NCI-H146 (cell line): Measurements from ENCODE around the gene DSC3.

Source experiments
- DNase-seq: peaks from one replicate; lab custom pipeline; 2025; lab: John Stamatoyannopoulos, UW

DSC3 gene

DNA sequence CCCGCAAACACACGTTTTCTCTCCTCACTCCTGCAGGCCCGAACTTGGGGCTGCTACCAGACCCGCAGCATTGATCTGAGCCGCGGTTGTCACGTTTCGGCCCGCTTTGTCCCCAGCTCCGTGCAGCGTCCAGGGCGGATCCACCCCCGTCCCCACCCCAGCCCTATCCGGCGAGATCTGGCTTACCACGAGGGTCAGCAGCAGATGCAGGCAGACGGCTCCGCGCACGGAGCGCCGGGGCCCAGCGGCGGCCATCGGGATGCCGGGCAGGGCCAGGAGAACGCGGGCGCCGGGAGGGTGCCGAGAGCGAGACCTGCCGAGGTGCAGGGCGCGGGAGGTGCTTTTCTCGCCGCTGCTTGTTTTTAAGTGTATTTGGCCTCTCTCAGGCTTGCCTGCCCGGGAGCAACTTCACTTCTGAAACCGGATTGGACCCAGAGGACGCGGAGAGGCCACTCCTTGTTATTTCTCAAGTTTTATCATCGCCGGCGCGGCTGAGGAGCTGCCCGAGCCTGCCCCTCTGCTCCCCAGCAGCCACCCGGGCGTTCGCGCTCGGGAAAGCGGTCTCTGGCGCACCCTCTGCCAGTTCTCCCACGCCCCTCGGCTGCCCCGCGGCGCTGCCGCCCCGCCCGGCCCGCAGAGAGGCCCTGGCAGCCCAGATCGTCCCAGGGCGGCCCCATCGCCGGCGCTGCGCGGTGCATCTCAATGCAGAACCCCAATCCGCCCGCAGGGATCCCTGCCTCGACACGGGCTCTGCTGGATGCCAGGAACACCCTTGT, at the start of gene DSC3:
DSC3 (minus strand) TSS at position 337 of the 776 bp plus-strand sequence; CDS start at position 255, 82 bp downstream.
- DNase-seq: no peak

DNA sequence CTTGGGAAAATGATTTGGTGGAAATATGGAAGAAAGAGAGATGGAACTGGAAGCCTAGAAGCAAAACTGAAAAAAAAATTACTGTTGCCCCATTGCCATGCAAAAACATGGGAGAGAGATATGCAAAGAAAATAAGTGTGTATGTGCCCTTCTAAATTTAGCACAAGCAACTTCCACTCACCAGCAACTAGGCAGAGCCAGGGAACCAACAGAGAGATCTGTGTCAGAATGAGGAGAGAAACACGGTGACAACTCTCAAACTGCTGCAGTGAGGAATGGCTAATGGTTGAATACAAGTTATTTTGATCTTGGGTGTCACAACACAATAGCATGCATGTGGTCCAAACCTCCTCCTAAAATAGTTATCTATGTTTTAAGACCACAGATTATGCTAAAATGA, 48.8 kb upstream of the DSC3 start:
- no peak for DNase-seq

DNA sequence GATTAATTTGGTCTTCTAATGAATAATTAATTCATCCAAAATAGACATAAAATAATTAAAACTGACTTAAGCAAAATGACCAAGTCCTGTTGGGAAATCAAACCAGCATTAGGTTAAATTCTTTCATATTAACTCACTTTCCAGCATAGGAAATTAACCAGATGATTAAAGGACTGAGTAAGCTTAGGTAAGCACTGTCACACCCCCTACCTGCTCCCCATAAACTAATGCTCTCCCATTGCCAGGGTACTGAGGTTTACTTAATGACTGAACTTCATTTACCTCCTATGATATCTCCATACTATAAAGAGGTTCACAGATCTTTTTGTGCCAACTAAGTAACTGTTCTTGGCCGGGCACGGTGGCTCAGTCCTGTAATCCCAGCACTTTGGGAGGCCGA, 46.0 kb upstream of the DSC3 start:
- DNase-seq: no peak

DNA sequence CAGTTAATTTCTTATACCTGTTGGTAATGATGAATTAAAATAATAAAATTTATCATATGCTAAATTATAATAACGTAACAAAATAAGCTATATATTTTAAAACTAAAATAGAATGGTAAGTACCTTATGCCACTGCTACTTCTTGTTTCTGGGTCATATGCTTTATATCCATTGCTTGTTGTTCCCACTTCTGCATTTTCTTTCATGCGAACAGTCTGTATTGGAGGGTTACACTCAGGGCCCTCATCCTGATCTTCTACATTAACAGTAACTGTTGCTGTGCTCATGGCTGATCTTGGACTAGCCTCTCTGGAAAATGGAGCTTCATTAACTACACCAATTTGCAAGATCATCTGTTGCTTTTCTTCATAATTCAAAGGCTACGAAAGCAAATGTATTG, 37.4 kb upstream of the DSC3 start:
- DNase-seq: no peak

DNA sequence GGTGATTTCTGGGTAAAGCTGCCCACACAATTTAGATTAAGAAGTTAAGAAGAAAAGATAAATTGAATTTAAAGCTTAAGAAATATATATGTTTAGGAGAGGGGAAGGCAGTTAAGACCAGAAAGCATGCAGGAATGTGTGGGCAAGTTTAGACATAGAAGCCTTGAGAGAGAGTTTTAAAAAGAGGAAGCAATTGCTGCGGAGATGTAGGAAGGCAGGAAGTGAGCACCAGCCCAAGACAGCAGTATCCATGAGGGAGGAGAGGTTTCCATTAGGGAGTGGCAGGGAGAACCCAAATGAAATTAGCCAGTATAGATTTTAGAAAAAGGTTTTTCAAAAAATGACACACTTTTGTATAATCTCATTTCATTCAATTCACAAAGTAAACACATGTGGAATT, 35.3 kb upstream of the DSC3 start:
- no peak for DNase-seq

DNA sequence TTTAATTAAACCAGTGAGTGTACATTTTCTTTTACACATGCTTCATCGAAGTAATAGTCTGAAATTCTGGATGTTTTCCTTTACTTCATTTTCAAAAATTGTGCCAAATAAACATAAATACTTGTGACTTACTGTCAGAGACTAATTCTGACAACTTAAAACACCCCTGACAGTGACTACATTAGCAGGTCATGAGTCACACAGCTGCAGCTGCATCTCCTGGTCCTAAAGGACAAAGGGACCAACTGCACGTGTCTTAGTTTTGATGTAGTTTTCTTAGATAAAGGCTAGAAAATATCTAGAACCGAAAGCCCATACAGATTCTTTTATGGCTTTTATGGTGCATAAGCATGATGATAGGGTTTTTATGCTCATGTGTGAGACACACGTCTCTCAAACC, 29.6 kb upstream of the DSC3 start:
- no peak for DNase-seq

DNA sequence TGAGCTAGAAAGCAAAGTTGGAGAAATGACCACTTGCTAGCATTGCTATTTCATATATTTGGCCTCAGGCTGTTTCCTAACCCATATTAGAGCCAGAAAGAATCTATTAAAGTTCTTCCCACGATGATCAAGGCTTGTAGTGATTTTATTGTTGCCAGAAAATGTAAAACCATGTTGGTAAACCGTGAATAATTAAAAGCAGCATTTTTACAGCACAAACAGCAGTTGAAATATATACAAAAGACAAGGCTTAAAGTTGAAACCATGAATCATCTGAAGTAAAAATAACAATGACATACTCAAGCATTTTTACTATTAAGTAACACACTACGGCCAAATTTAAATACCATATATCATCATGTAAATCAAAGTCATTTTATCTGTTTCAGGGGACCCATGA, 27.7 kb upstream of the DSC3 start:
- DNase-seq: no peak

DNA sequence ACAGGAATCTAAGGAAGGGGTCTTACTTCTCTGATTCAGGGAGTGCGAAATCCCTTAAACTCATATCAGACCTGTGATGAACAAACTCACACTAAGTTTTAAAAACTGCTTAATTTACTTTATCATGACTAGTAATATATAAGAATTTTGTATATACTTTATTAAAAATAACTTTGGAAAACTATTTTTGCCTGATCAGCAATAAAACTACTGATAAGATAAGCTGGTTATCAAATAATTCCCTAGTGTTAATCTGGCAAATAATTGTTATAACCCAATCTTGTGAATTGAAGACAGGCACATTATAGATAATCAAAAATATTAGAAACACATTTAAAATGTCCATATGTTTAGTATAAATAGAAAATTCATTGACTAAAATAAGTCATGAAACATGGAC, 23.7 kb upstream of the DSC3 start:
- DNase-seq: no peak

DNA sequence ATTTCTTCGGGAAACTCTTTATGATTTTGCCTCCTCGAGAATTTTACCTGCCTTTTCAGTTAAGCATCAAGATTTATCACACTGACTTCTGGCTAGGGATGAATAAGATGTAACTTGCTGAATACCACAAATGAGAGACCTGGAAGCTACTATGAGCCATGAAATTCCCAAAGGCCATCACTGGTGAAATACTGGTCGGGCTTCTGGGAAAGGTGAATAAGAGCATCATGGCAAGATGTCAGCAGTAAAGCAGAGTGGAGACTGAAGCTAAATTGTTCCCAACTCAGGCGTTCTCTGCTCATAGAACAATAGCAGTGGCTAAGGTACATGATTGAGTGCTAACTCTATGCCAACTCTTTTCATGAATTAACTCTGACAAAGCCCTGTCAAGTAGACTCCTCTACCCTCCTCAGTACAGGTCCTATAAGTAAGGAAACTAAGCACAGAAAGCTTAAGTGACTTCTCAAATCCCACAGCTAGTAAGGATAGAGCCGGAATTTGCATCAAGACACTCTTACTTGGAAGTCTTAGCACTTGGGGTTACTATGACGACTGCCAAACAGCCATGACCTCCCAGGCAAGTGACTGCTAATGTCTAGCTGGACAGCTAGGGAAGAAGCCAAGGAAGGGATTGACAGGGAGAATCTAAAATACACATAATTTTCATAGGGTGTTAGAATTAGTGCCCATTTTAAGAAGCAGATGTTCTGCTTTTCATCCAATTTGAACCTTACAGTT, 22.7 kb upstream of the DSC3 start:
- DNase-seq: no peak

DNA sequence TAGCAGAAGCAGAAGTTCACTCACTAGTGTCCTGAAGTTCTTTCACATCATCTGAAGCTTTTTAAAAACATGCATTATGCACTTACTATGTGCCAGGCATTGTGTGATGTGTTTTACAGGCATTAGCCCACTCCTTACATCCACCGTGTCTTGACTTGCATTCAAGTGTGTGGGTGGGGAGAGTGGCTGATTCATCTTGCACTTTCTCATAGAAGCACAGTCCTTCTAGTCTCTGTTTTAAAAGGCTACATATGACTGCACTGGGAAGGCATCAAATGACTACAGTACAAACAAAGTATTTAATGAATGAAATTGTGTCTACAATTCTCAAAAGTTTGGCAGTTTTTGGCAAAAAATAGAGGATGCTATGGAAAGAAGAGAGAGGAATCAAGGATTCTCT, 21.6 kb upstream of the DSC3 start:
- DNase-seq: no peak

DNA sequence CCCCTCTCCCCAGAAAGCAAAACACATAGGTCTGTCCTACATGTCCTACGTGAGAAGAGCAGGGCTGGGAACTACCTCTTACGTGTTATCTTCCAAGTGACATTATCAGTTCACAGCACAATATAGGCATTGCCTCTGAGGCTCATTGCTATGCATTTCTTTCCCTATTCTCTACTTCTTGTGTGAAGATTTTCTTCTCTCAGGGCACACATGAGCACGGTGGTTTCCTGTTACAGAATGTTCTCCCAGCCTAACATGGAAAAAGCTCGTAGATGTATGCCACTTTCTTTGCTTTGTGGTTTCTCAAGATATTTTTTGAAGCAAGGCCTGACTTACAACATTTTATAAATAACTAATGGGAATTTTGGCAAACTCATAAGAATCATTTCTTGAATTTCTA, 19.4 kb upstream of the DSC3 start:
- no peak for DNase-seq

DNA sequence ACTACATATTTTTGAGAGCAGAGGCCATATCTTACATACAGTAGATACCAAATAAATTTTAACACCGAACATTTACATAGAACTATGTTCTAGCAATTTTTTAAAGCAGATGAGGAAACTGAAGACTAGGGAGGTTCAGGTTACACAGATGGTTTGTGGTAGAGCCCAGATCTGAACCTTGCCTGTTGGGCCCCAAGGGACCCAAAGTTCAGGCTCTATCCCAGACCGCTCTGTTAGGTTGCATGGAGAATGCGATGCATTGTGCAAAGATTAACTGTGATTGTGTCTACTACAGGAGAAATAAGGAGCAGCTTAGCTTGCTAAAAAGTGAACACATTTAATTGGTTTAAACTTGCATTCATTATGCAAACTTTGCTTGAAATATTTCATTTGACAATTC, 16.4 kb upstream of the DSC3 start:
- no peak for DNase-seq

DNA sequence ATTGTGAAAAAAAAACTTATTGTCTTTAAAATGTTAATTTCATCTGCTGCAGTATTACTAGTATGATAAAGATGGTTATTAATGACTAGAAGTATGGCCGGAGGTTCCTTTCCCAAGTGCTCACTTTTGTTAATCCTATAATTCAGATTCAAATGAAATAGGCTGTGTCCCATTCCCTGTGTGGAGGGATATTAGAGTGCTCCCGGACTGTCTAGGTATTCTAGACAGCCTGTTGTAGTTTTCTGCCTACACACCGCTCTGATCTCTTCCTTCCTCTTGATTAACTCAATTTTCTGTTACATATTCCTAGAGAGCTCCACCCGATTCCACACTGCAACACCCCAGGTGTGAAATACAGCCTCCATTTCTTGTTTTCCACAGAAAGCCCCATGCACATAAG, 15.4 kb upstream of the DSC3 start:
- no peak for DNase-seq

DNA sequence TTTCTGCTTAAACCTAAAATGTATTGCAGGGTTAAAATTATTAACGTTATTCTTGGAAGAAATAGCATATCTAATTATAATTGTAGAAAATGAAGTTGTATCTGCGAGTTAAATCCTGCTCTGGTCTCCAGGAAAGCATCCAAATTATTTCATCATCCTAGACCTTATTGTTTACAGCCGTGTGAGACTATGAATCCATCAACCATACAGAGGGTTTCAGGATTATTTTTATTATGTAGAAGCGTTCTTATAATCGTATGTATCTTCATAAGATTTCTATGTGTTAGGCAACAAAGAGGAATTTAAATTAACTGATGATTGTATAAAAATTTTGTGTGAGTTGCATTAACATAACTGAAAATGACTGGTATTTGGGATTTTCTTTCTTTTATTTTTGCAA, 14.5 kb upstream of the DSC3 start:
- DNase-seq: no peak

DNA sequence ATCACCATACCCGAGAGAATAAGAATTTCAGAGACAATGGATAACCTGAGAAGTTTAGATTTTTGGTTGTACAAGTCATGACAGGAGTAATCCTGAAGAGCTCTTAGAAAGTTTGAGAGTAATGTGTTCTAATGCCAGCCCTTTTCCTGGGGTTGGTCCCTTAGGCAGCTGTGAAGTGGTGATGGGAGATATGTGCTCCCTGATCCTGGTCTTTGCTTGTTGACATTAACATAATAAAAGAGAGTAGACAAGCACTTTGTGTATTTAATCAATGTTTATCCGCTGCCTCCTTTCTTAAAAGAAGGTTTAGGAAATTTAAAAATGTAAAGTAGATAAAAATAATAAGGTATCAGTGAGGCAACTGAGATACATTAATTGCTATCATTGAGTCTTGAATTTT, 13.8 kb upstream of the DSC3 start:
- no peak for DNase-seq

DNA sequence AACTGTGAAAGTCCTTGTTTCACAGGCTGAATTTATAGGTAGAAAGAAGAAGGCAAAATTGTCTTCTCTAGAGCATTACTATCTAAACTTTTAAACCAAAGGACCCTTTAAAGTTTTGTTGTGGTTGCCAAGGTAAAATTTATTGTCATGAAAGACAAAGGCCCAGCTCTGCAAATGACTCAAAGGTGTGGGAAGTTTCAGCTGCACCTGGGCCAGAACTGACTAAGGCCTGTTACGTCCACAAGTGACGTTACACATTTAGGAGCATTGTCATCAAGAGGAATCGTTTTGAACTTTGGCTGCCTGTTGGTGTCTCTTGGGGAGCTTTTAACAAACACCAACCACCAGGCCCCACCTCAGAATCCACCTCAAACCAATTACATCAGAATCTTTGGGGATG, 8.1 kb upstream of the DSC3 start:
- DNase-seq: no peak

DNA sequence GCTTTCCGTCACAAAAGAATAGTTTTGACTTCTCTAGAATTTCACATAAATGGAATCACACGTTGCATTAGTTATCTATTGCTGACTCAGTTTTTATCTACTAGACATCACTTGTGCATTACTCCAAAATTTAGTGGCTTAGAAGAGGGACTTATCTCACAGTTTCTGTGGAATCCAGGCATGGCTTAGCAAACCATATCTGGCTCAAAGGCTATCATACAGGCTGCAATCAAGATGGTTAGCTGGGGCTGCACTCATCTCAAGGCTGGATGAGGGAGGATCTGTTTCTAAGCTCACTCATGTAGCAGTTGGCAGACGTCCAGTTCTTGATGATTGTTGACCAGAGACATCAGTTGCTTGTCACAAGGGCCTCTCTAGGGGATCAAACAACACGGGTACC, 6.6 kb upstream of the DSC3 start:
- DNase-seq: no peak

DNA sequence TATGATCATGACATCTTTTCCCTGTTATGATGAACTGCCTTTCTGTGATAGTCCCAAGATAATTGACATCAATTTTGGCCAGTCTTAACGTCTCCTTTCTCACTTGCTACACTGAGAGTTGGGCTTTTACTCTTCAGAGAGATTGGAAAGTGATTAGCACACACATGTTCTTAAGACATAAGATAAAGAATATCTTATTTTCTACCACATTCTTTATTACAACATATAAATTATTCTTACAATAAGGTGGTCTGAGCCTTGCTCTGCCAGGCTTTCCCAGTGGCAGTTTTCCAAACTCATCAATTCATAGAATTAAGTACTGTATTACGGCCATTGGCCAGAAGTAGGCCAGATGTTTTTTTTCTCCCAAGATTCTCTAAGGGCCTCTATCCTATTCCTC, 5.7 kb upstream of the DSC3 start:
- DNase-seq: no peak

DNA sequence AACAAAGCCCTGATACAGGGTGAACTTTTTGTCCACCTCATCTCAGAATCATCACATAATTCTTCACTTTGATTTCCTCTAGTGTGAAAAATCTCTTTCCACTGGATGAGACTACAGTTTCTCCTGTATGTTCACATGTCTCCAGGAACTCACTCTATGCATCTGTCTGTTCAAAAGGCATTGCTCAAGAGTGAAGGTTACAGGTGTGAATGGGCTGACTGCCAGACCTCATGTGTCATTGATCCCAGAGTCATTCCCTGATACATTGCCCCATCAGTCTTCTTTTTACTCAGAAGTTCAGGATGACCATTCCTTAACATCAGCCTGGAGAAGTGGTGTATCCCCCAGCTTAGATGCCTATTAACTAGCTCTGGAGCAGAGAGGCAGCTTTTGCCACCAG, 4.4 kb upstream of the DSC3 start:
- no peak for DNase-seq

DNA sequence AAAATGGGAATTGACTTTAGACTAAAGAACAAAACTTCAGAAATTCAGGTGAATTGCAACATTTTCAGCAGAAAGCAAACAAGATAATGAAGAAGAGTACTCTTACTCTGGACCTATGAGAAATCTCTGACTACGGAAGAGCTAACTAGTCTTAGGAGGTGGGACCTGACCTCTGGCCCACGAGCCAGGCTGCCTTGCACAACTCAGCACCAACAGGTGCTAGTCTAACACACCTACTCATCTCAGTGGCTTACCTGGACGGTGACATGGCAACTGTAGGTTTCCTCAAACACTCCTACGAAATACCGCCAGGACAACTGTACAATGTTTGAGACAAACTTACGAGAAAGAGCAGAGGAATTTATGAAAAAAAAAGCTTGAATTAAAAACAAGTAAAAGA, 3.1 kb upstream of the DSC3 start:
- DNase-seq: no peak

DNA sequence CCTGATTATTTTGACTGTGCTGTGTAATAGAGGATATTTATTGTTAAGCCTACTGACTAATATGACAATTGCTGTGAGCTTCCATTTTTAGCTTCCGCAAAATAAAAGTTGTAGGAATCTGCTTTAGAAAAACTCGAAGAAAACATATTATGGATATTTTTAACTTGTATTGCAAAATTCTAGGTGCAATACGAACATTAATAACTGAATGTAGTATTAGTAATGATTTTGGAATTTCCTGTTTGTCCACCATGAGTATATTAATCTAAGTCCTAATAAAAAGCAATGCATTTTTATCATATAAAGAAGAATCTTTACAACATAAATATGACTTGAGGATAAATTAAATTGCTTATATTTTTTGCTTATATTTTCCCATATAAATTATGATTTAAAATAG, 2.4 kb upstream of the DSC3 start:
- DNase-seq: no peak

DNA sequence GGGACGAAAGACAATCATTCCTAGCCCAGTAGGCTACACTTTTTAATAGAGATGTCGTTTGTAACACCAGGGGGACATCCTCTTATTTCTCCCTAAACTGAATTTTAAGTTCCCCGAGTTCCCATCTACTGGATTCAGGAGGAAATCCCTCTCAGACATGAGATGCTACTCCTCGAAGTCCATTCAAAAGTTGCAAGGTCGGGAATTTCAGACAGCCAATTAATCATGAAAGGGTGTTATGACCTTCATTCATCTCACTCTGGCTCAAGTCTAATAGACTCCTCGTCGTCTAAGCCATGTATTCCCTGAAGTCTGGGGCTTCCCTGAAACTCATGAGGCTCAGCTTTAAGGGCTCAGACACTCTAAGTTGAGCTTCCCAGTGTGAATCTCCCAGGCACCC, 1.2 kb upstream of the DSC3 start:
- DNase-seq: no peak

DNA sequence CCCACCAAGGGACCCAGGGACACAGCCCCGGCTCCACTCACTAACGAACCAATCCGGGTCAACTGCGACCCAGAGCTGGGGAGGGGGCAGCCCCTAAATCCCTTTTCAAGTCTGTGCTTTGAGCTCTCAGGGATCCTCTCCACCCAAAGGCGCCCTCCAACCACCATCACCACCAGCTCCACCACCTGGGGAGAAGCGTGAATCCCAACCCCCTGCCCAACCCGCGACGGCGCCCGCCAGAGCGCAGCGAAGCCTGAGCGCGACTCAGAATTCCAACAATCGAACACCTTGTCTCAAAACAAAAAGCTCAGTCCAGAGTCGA, 497 bp downstream of the DSC3 start:
- DNase-seq: no peak
